Left cardiac atrium (tissue), 4 donors: ENCODE measurements around the gene DCAF4. TPM values are rescaled to one million over a fixed set of nuclear protein-coding genes. Genes with fewer than 3 reads are reported as not detected.
A peak's percentile ranks its signal among the peaks of the same experiment; 100 is the strongest.
"Not testable (repeated sequence)": the region's sequence is repeated elsewhere in the genome, so short reads cannot be mapped to it uniquely, and the experiment has no call there.

Experiments
- ATAC-seq, 2 donors: fragments of 200-7000 bp; cut with Tn5 transposase; one replicate each; pipeline ENCODE4 v1.9.1; 2020; ENCODE audit warnings: mild to moderate bottlenecking in 2 of 2, moderate library complexity in 2 of 2
- DNase-seq: peaks from one replicate; pipeline ENCODE4 v3.0.0-alpha.2; 2020
- intact Hi-C, 2 donors: fragments of 100-400 bp; cut with DNase I; formaldehyde crosslinking; loops; one replicate each; pipeline versions ENCODE4 v1.14.1 to v1.15.1; 2022 to 2023
- total RNA-seq, 2 donors: library from RNA; stranded (reverse); fragmentation: NEBNext Ultra II Directional; extraction: Animal tissue kit (Norgen Biotek cat#: 25700); gene quantifications; one replicate each; pipeline ENCODE4 v1.2.1, GENCODE V29; 2021
- donor health status: DM: no; HTN: yes; CAD: no.
- donor health status: DM: no; HTN: yes; CAD: no; lungs with severe emphysema.
- donor health status: DM: yes; HTN: yes; CAD: no.
- donor health status: Dilated cardiomyopathy.

DCAF4 gene
- total RNA-seq, 2 donors from 2014 or later = 8.3 to 10.4 TPM

- ATAC-seq (no peak), DNase-seq (no peak)
- intact Hi-C loops = no loop called here
Measured at GRCh38 chr14:72957213-72957612, 30.9 kb downstream of the DCAF4 start.

- intact Hi-C loops = no loop called here
Measured at GRCh38 chr14:72958548-72958947, 32.3 kb downstream of the DCAF4 start.

GRCh38 chr14:72961016-72961415 lies 34.8 kb downstream of the DCAF4 start:
- intact Hi-C loops, DNase-seq, ATAC-seq: not testable (repeated sequence)

More at GRCh38 chr14:72958548-72958947, 32.3 kb downstream of the DCAF4 start:
- ATAC-seq = no peak
- DNase-seq = no peak

- peak in 1 of 2 donors; percentile 28 for ATAC-seq
- no peak for DNase-seq
- intact Hi-C loops = no loop called here
Measured at GRCh38 chr14:72961579-72962335, 35.5 kb downstream of the DCAF4 start.

- intact Hi-C loops = not testable (repeated sequence)
- ATAC-seq (peak in 1 of 2 donors; percentile 43), DNase-seq (peak; percentile 40)
Measured at GRCh38 chr14:72962336-72962754, 36.1 kb downstream of the DCAF4 start.

- DNase-seq (no peak), ATAC-seq (peak in 1 of 2 donors; percentile 62)
- intact Hi-C loops = no loop called here
Measured at GRCh38 chr14:72962829-72963312, 36.6 kb downstream of the DCAF4 start.

- intact Hi-C loops = no loop called here
- DNase-seq (no peak), ATAC-seq (no peak)
Measured at GRCh38 chr14:72965249-72965648, 39.0 kb downstream of the DCAF4 start.

- no peak for ATAC-seq
- intact Hi-C loops = no loop called here
- DNase-seq = no peak
Measured at GRCh38 chr14:72966038-72966437, 39.8 kb downstream of the DCAF4 start.

GRCh38 chr14:72968316-72968715 lies 42.1 kb downstream of the DCAF4 start:
- intact Hi-C loops = no loop called here

GRCh38 chr14:72970058-72970630 lies 43.9 kb downstream of the DCAF4 start:
- ATAC-seq = no peak
- no peak for DNase-seq
- intact Hi-C loops = no loop called here

More at GRCh38 chr14:72968316-72968715, 42.1 kb downstream of the DCAF4 start:
- DNase-seq (no peak), ATAC-seq (no peak)

- intact Hi-C loops = no loop called here
- ATAC-seq (no peak), DNase-seq (no peak)
Measured at GRCh38 chr14:72970824-72971434, 44.7 kb downstream of the DCAF4 start.

- ATAC-seq (no peak), DNase-seq (no peak)
- intact Hi-C loops = no loop called here
Measured at GRCh38 chr14:72974661-72975060, 48.4 kb downstream of the DCAF4 start.

- DNase-seq = no peak
- intact Hi-C loops = no loop called here
- ATAC-seq = no peak
Measured at GRCh38 chr14:72975770-72976169, 49.5 kb downstream of the DCAF4 start.

GRCh38 chr14:72978856-72979255 lies 52.6 kb downstream of the DCAF4 start:
- no peak for ATAC-seq
- intact Hi-C loops = no loop called here

GRCh38 chr14:72980863-72981262 lies 54.6 kb downstream of the DCAF4 start:
- intact Hi-C loops = no loop called here
- ATAC-seq (no peak), DNase-seq (no peak)

More at GRCh38 chr14:72978856-72979255, 52.6 kb downstream of the DCAF4 start:
- DNase-seq = no peak

- no peak for ATAC-seq
- DNase-seq = no peak
- intact Hi-C loops = no loop called here
Measured at GRCh38 chr14:72982146-72982708, 56.0 kb downstream of the DCAF4 start.

- intact Hi-C loops = no loop called here
- no peak for DNase-seq
- ATAC-seq = no peak
Measured at GRCh38 chr14:72986214-72986613, 60.0 kb downstream of the DCAF4 start.

GRCh38 chr14:72986857-72987256 lies 60.6 kb downstream of the DCAF4 start:
- DNase-seq (no peak), ATAC-seq (no peak)
- intact Hi-C loops = no loop called here

GRCh38 chr14:72990171-72990570 lies 63.9 kb downstream of the DCAF4 start:
- intact Hi-C loops = no loop called here
- DNase-seq (no peak), ATAC-seq (no peak)

- no peak for DNase-seq
- ATAC-seq = no peak
- intact Hi-C loops = no loop called here
Measured at GRCh38 chr14:72996916-72997315, 70.7 kb downstream of the DCAF4 start.
